Measurements from ENCODE around the gene SMOC2. TPM values are rescaled to one million over a fixed set of nuclear protein-coding genes. Genes with fewer than 3 reads are reported as not detected.

Gene SMOC2
- total RNA-seq, 1 experiment from 2014 or later = 0.42 TPM

GRCh38 chr6:168518867-168519266 is 77.9 kb downstream of the SMOC2 start:
- H3K9me2 ChIP-seq (ENCODE audit: insufficient read depth) = no peaks in the 10 kb centered on the region
- ATAC-seq (no peak), DNase-seq (ENCODE audit: low read depth, low spot score) (no peak)
- ChIA-PET RAD21 (ENCODE audit: low non-redundant PET in 1 of 2, low total read pairs in 2 of 2, uncharacterized antibody in 2 of 2, unreplicated experiment in 2 of 2) (no interaction called here), CTCF (no interaction called here), POLR2A (no interaction called here)
- no peaks in the 10 kb centered on the region for H3K9me3 ChIP-seq (ENCODE audit: control insufficient read depth in 1 of 2, insufficient read depth in 1 of 2, low read depth in 1 of 2, low read length in 2 of 2)
- H3K4me2 ChIP-seq (ENCODE audit: low read length) = no peak overlapping the region
- no peaks in the 10 kb centered on the region for H3K36me3 ChIP-seq (ENCODE audit: control insufficient read depth in 1 of 2, insufficient read depth in 2 of 2, low read length in 2 of 2)
- no peaks in the 10 kb centered on the region for H4K20me1 ChIP-seq (ENCODE audit: insufficient read depth)
- H3K9ac ChIP-seq (ENCODE audit: low read length) = no peak overlapping the region
- H2AFZ ChIP-seq (ENCODE audit: low read depth, low read length, poor library complexity, severe bottlenecking) = no peak overlapping the region
- intact Hi-C loops (cut with micrococcal nuclease) = no loop called here
- no peaks in the 10 kb centered on the region for H3K79me2 ChIP-seq (ENCODE audit: insufficient read depth, low read length)
- no peak overlapping the region for H3K4me3 ChIP-seq (replicated peaks in 1 of 2; ENCODE audit: low read depth in 1 of 2, low read length in 2 of 2)
- TF ChIP-seq ELF1 (IDR thresholded peaks at IDR 0.05; ENCODE audit: borderline replicate concordance, low read depth) (no peak), CEBPB (IDR thresholded peaks at IDR 0.05; ENCODE audit: low read depth) (no peak), SRF (IDR thresholded peaks at IDR 0.05; ENCODE audit: low read depth) (no peak), ZBTB33 (IDR thresholded peaks at IDR 0.05; ENCODE audit: extremely low read depth, insufficient replicate concordance, low read length) (no peak), CTCF (IDR thresholded peaks at IDR 0.05 in 2 of 3, conservative IDR thresholded peaks at IDR 0.05 in 1 of 3; ENCODE audit: borderline replicate concordance in 1 of 3, insufficient read depth in 1 of 3, low read depth in 2 of 3, low read length in 2 of 3) (no peak), POLR2A (IDR thresholded peaks at IDR 0.05; ENCODE audit: borderline replicate concordance, extremely low read depth, insufficient read depth, insufficient read length) (no peak), EZH2phosphoT487 (IDR thresholded peaks at IDR 0.05; ENCODE audit: borderline replicate concordance) (no peak), ZNF274 (IDR thresholded peaks at IDR 0.05; ENCODE audit: low read depth, low read length) (no peak), TCF7L2 (IDR thresholded peaks at IDR 0.05; ENCODE audit: borderline replicate concordance, extremely low read depth, insufficient read depth, insufficient read length) (no peak), JUND (IDR thresholded peaks at IDR 0.05) (no peak), POLR2AphosphoS5 (IDR thresholded peaks at IDR 0.05; ENCODE audit: low read depth, low read length) (no peak), SP1 (IDR thresholded peaks at IDR 0.05; ENCODE audit: low read depth) (no peak), SIN3A (IDR thresholded peaks at IDR 0.05; ENCODE audit: low read depth) (no peak), EGR1 (IDR thresholded peaks at IDR 0.05; ENCODE audit: low read depth) (no peak)
- TF ChIP-seq, protein P1, sequence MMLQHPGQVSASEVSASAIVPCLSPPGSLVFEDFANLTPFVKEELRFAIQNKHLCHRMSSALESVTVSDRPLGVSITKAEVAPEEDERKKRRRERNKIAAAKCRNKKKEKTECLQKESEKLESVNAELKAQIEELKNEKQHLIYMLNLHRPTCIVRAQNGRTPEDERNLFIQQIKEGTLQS (IDR thresholded peaks at IDR 0.05) = no peak
- TF ChIP-seq, protein P2, sequence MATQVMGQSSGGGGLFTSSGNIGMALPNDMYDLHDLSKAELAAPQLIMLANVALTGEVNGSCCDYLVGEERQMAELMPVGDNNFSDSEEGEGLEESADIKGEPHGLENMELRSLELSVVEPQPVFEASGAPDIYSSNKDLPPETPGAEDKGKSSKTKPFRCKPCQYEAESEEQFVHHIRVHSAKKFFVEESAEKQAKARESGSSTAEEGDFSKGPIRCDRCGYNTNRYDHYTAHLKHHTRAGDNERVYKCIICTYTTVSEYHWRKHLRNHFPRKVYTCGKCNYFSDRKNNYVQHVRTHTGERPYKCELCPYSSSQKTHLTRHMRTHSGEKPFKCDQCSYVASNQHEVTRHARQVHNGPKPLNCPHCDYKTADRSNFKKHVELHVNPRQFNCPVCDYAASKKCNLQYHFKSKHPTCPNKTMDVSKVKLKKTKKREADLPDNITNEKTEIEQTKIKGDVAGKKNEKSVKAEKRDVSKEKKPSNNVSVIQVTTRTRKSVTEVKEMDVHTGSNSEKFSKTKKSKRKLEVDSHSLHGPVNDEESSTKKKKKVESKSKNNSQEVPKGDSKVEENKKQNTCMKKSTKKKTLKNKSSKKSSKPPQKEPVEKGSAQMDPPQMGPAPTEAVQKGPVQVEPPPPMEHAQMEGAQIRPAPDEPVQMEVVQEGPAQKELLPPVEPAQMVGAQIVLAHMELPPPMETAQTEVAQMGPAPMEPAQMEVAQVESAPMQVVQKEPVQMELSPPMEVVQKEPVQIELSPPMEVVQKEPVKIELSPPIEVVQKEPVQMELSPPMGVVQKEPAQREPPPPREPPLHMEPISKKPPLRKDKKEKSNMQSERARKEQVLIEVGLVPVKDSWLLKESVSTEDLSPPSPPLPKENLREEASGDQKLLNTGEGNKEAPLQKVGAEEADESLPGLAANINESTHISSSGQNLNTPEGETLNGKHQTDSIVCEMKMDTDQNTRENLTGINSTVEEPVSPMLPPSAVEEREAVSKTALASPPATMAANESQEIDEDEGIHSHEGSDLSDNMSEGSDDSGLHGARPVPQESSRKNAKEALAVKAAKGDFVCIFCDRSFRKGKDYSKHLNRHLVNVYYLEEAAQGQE (IDR thresholded peaks at IDR 0.05; ENCODE audit: low read depth) = no peak
- TF ChIP-seq, protein P3, sequence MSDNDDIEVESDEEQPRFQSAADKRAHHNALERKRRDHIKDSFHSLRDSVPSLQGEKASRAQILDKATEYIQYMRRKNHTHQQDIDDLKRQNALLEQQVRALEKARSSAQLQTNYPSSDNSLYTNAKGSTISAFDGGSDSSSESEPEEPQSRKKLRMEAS (IDR thresholded peaks at IDR 0.05) = no peak
- H3K27me3 ChIP-seq (ENCODE audit: insufficient read depth, low read length) = no peaks in the 10 kb centered on the region
- no TSS peak for BruUV-seq (replicated peaks)
- no peaks in the 10 kb centered on the region for H3K4me1 ChIP-seq (ENCODE audit: control insufficient read depth in 1 of 2, insufficient read depth in 2 of 2, low read length in 2 of 2)
- no peak overlapping the region for H3K27ac ChIP-seq (ENCODE audit: low read depth, low read length)
